IPS DF 4.7 (cell line): Measurements from ENCODE around the gene ATOSB.

Experiments
- DNase-seq: peaks from one replicate; pipeline ENCODE4 v3.0.0-alpha.2; 2013; ENCODE audit warnings: low spot score; ENCODE audit errors: extremely low read depth

The ATOSB gene

DNA sequence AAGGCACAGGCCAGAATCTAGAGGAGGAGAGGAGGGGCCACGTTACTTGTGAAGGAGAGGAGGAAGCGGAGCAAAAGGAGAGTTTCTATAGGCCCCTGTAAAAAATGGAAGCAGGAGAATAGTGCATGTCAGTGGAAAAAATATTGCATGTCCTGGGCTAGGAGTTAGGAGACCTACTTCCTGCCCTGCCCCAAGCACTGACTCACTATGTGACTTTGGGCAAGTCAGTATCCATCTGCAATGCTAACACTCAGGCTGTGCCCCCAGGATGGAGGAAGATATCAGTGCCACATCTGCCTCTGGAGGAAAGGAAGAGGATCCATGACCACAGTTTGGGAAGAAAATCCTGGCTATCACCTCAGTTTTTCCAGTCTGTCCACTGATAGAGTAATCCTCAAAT lies 26.2 kb downstream of the ATOSB start:
- no peak for DNase-seq

DNA sequence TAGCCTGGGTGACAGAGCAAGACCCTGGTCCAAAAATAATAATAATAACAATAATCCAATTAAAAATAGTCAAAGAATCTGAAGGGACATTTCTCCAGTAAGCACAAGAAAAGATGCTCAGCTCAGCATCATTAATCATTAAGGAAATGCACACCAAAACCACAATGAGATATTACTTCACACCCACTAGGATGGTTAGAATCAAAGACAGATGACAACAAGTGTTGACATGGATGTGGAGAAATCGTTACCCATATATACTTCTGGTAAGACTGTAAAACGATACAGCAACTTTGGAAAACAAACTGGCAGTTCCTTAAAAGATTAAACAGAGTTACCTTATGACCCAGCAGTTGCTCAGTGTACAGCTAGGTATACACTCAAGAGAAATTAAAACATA lies 30.6 kb downstream of the ATOSB start:
- DNase-seq, result no peak

DNA sequence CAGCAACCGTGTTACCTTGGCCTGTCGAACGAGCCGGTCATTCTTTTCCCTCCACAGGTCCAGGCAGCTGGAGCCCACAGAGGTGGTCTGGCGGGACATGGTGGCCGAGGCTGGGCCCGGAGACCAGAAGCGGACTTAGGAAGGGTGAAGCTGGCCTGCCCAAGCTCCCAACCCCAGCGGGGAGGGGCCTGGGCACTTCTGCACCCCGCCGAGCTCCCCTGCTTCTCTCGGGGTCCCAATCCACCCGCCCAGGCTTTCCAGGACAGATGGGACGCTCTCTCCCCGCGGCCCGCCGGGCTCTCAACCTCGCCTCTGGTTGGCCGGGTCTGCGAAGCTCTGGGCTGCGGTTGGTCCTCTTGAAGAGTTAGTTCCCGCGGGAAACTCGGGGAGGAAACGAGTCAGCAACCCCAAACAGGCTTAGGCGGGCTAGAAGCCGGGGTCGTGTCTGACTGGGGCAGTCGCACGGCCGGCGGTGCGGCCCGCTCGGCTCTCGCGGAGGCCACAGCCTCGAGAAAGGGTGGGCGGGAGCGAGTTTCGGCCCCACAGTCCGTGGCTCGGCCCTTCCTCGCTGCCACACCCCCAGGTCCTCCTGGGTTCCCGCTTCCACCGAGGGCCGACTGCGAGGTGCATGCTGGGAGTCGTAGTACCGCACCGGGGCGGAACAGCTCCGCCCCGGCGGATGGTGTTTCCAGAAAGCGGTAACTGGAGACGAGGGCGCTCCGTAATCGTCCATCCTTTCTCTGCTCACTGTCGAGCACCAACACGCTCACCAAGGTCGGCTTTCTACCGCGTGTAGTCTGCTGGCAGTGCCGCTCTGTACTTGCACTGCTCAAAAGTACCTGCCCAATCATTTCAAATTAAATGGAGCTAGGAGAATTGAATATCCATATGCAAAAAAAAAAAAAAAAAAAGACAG lies 36.0 kb downstream of the ATOSB start, which contains the start of gene FANCG:
Gene FANCG, minus strand, starts transcription at position 517 of the 916 bp plus-strand sequence. Its CDS starts 418 bp downstream, at position 99.
- DNase-seq, result peak; percentile 66

DNA sequence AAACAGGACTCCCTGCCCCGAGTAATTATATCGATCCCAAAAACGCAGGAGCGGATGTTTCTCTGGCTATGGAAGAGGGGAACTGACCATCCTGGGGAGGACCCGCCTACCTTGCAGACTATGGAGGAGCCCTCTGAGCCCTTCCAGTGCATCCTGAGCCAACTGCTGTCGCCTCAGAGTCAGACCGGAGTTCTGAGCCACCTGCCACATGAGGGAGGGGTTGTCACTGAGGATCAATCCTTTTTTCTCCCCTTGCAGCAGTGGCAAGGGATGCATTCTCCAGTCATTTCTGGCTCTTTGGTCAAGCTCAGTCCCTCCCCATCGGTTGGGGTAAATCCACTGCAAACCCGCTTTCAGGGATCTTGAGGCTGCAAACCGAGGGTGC lies 36.6 kb downstream of the ATOSB start:
- DNase-seq, result no peak

DNA sequence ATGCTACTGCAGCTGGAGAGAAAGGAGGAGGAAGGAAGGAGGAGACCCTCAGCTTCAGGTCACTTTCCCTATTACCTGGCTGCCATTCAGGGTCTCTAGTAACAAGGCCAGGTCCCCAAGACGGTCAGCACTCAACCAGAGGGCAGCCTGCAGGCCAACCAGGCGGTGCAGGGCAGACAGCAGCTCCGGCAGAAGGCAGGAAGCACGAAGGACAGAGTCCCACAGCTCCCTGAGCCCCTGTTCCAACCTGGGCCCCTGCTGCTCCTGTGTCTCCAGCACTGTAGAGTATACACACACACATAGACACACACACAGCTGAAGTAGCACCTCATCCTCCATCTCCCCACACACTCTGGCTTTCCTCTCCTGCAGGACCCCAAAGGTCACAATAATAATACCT lies 37.6 kb downstream of the ATOSB start:
- no peak for DNase-seq

DNA sequence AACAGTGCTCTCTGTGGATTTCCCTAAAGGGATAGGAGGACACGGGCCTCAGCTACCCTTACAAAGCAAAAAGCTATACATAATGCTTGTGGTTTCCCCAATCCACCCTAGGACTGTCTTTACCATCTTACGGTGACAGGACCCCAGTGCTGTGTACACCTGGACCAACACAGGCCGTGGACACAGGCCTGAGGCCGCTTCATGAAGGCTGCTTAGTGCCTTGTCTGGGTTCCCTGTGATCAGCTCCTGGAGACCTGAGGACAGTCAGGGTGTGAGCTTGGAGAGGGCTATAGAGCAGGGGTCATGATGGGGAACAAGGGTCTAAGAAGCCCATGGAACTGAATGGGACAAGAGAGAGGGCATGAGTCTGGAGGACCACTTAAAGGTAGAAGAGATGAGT lies 38.8 kb downstream of the ATOSB start:
- no peak for DNase-seq

DNA sequence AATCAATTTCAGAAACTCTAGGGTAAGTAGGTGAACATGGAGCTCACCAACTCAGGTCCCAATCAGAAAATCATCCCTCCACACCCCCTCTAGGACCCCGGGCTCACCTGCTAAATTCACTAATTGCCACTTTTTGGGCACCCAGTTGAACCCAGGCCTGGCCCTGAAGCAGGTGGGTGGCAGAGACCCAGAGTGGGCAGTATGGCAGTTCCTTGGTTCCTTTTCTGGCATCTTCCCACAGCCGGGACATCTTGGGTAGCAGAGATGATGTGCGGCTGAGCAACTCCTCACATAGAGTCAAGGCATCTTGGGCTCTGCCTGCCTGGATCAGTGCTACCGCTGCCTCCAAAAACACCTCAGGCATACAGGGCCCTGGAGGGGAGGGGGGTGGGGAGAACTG lies 40.3 kb downstream of the ATOSB start:
- no peak for DNase-seq

DNA sequence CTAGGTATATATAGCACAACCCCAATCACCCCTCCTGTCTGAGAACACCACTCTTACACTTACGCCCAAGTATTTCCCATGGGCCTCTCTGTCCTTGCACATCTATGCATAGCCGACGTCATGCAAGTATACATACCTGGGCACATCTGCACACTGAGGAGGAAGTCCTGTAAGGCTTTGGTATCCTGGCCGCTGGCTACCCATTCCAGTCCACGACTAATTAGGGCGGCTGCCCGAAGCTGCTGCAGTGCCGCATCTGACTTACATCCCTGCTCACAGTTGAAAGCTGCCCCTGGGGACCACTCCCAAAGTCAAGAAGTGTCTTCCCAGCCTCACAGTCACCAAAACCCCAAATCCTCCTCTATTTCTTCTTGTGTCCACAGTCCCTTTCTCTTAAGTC lies 40.9 kb downstream of the ATOSB start:
- DNase-seq, result no peak

DNA sequence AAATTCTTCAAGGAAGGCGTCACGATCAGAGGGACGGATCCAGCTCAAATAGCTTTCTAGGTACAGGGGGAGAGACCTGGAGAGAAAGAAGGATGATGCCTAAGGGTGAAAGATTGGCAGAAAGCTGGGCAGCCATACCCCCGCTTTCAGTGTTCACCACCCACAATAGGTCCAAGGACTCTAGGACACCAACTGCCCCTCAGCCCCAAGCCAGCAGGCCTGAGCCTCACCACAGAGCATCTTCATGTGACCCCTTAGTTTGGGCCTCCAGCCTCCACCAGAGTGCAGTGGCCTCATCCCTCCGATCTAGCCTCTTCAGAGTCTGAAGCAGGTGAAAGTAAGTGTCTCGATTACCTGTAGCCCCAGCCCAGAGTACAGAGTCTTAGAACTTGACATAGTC lies 41.5 kb downstream of the ATOSB start:
- no peak for DNase-seq

DNA sequence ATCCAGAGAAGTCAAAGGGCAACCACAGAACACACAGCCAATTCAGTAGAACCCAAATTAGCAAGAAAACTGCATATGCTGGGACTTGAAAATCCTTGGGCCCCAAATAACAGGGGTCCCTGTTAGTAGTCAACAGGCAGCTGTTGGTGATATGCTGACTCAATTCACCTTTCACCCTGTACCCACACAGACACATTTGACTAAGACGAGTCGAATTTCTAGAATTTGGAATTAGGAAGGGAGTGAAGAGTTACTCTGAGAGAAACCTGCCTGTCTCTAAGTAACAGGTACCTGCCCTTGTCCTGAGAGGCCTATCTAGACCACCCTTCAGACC lies 42.4 kb downstream of the ATOSB start:
- no peak for DNase-seq

DNA sequence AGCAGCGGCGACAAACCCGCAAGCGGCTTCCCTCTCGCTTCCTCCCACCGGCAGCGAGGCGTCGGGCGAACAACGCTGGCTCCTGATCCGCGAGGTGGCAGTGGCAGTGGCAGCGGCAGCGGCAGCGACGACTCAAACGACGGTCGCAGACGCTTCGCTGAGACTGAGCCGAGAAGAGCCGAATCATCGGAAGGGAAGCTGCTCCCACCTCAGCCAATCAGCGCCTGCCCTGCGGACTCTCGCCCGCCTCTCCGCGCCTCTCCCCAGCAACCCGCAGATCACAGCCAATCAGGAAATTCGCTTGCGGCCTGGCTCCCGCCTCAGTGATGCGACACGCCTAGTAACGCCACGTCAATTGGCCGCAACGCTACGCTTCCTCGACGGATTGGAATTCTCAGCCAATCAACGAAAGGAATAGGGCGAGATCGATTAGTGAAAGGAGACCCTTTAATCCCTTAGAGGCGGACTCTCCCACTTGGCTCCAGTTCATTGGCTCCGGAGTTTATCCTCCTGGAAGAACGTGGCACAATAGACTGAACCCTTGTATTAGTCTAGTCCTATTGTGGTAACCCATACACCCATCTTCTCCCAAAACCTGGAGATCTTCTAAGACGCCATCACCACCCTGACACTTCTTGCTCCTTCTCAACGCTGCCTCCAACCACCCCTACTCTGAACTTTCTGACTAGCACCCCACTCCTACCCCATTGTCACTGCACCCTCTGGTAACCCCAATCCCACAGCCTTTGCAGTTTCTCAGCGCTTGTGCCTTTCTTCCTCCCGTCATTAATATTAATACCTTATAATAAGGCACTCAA lies 43.0 kb downstream of the ATOSB start, which contains the start of gene VCP:
Gene VCP, minus strand, starts transcription at position 165 of the 818 bp plus-strand sequence. CDS start 272 bp downstream, outside the sequence.
- peak; percentile 98 for DNase-seq

DNA sequence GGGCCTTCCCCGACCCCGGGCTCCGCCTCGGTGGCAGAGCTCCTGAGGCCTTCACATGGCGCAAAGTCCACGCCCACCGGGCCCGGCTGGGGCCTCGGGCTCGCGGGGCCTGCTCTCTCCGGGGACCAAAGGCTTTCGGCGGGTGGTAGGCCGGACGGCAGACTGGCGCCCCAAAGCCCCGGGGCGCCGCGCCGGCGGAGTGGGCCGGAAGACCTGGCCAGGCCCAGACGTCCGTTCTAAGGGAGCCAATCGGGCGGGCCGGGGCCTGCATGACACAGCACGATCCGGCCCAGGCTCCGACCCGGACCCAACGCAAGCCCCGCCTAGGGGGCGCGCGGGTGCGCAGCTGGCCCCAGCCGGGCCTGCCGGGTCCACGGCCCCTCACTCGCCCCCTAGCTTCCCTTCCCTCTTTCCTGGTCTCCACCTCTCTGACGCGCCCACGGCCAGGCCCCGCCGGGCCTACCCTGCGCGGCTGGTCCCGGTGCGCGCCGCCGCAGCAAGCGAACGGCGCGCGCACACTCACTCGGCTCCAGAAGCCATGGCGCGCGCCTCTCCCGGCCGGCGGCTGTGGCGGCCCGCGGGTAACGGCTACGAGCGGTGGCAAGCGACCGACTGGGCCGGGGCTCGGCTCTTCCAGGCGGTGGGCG lies 43.7 kb downstream of the ATOSB start:
- no peak for DNase-seq

DNA sequence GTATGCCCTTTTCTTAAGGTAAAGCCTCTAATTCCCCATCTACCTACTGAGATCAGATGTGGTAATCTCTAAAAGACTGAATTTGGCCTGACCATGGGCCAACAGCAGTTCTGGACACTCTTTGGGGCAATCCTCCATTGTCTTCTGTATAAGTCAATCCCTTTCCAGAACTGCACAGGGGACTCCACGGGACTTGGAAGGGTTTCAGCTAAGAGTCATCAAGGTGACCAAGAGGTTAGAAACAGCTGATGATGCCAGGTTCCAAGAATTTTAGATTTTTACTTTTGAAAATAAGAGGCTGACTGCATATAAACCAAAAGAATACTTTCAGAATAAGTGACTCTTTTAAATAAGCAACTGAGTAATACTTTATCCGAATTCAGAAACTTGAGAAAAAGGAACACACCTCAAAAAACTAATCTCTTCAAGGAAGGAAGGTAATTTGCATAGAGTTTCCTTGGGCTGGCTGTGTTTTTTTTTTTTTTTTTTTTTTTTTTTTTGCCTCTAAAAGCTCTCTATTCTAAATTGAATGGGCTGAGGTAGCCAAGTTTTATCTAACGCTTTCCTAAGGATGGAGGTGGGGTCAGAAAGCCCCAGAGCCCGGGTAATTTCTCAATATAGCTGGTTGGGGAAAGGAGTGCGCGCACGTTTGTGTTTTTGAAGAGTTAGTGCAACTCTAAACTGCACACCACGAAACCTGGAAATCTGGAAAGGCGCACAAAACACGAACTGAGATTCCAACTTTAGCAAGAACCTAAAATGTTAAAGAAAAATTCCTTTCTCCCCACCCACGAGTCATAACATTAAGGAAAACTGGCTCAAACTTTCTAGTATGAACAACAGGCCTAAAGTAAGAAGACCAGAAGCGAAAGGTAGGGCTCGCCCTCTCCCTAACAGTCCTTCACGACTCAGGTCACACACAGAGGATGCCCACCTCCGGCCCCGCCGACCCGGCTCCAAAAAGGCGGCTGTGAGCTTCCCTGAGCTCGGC lies 44.5 kb downstream of the ATOSB start:
- no peak for DNase-seq

DNA sequence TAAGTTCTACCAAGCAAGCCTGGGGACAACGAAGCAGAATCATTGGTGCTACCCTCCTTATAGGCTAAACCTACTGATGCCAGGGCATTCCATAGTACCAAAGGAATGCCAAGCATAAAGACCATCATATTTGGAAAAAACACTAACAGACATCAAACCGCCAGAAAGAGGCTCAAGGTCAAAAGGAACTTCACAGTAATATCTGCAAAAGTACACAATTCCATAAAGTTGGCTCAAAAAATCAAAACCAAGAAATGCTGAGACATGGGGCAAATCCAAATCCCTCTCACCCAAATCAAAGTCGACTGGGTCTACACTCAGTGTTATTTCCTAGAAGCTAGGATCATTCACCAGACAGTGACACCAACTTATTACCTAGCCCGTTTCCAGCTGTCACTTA lies 46.6 kb downstream of the ATOSB start:
- DNase-seq, result no peak

DNA sequence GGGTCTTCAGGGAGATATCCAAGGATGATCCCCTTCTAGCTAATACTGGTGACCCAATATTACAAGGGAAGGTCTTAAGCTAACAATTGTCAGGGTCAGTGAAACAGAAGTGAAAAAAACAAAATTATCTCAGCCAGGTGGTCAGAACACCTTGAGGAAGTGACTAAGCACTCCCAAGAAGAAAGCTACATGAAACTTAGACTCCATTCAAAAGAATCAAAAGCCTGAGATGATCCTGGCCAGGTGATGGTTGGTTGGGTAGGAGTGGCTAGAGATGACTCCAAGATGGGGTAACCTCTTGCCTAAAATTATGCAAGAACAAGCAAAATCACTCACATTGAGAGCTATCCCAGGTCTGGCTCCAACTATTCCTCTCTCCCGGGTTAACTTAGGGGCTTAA lies 48.6 kb downstream of the ATOSB start:
- no peak for DNase-seq

DNA sequence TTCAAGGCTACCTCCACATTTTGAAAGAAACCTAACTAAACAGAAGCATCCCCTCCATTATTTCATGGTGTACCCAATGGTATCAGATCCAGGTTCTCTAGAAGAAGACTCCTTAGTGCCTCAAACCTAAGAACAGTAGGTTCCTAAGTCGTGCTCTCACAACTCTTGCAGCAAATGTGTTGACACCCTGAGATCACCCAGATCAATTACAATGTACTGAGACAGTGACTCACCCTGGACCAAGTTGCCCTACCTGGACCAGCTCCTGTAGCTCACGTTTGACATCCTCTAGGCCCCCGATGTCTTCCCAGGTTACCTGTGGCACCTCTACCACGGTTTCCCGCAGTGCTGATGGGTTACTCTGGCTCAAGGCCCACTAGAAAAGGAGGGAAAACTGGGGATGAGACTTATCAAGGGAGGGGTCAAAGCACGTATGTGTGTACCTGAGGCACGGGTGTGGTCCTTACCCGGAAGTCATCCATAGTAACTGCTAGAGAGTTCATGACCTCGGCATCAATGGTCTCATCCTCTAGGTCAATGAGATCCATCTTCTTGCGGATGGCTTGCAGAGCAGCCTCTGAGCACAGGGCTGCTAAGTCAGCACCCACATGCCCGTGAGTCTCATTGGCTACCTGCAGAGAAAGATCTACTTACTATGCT lies 55.0 kb downstream of the ATOSB start:
- no peak for DNase-seq

DNA sequence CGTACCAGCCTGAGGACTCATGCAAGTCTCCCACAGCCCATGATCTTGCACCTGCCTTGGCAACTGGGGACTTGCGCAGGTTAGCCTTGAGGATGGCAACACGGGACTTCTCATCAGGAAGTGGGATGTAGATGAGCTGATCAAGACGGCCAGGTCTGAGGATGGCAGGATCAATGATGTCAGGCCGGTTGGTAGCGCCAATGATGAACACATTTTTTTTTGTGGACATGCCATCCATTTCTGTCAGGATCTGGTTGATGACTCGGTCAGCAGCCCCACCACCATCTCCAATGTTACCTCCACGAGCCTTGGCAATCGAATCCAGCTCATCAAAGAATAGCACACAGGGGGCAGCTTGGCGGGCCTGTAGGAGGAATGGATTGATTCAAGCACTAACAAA lies 56.2 kb downstream of the ATOSB start:
- DNase-seq, result no peak

DNA sequence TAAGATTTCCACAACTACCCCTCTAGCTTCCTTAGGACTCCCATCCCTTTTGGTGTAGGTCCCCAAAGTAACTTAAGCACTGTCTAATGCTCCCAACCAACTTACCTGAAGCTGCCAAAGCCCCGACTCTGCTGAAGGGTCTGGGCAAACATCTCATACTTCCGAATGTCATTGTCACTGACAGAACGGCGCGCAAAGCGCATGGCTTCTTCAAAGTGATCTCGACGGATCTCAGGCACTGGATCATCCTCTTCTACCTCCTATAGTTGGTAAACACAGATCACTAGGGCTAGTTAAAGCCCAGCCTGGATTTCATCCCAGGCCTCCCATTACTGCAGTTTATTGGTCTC lies 58.4 kb downstream of the ATOSB start:
- DNase-seq, result no peak

DNA sequence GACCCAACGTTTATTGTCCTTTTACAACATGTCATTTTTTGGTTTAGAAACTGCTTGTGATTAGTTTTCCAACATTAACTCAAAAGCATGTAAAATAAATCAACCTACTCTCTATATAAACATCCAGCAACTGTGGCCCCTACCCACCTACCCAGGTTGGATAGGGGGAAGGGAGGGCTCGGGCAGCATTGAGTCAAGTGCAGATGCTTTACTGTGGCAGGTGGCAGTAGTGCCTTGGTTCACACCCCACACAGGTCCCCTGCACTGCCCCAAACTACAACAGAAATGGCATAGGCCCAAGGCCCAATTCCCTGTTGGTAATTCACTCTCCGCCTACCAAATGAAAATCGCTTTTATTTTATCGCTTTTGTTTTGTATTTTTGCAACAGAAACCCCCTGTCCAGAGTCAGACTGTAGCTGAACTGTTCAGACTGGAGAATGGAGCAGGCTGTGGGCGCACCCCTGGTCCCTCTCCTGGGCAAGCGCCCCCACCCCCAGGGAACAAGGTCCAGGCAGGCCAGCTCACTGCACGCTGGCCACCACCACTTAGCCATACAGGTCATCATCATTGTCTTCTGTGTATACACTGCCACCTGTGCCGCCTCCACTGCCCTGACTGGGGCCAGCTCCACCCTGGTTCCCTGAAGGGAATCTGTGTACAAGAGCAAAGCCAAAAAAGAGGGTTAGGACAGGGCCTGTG lies 58.9 kb downstream of the ATOSB start:
- no peak for DNase-seq
